OCI-LY7 (cell line): ENCODE data around the gene MPRIP. TPM values are rescaled to one million over a fixed set of nuclear protein-coding genes. Genes with fewer than 3 reads are reported as not detected.

Experiments
- BruUV-seq: library from RNA; stranded (reverse); fragments of 400-500 nt; replicated peaks from 2 replicates; lab custom pipeline; 2021; lab: Mats Ljungman, UMichigan
- CTCF ChIA-PET: fragments of 300-600 bp; sonication (Branson Sonifier 250); formaldehyde crosslinking; loops from one replicate; lab custom pipeline; 2022; ENCODE audit warnings: antibody characterized with exemption; ENCODE audit not compliant: unreplicated experiment; lab: Charles Lee
- POLR2A ChIA-PET: fragments of 300-600 bp; sonication (Branson Sonifier 250); formaldehyde crosslinking; loops from one replicate; lab custom pipeline; 2022; ENCODE audit warnings: antibody characterized with exemption; lab: Charles Lee
- DNase-seq: peaks from one replicate; pipeline ENCODE4 v3.0.0-alpha.2; 2015; ENCODE audit warnings: low spot score
- H2AFZ ChIP-seq: fragments of 200-600 bp; sonication (generic), shearing (Covaris generic); 2 replicates; pipeline ENCODE4 v1.6.1; 2014; ENCODE audit warnings: mild to moderate bottlenecking, antibody characterized with exemption, low read length, moderate library complexity
- H3K27ac ChIP-seq: fragments of 200-600 bp; sonication (generic); 2 replicates; pipeline ENCODE4 v1.5.1; 2014; ENCODE audit warnings: mixed run types, low read depth, mild to moderate bottlenecking, moderate library complexity, low read length, inconsistent platforms; ENCODE audit not compliant: poor library complexity, severe bottlenecking
- H3K36me3 ChIP-seq: fragments of 200-600 bp; sonication (generic); 2 replicates; pipeline ENCODE4 v1.6.1; 2014; ENCODE audit warnings: mild to moderate bottlenecking, antibody characterized with exemption, low read length, moderate library complexity, mixed read lengths; ENCODE audit not compliant: insufficient read depth
- H3K4me1 ChIP-seq: fragments of 200-600 bp; sonication (generic); 2 replicates; pipeline ENCODE4 v1.5.1; 2014; ENCODE audit warnings: mild to moderate bottlenecking, low read length; ENCODE audit not compliant: insufficient read depth, poor library complexity, severe bottlenecking
- H3K4me2 ChIP-seq: fragments of 200-600 bp; sonication (generic); 2 replicates; pipeline ENCODE4 v1.6.1; 2014; ENCODE audit warnings: mild to moderate bottlenecking, low read length
- H3K4me3 ChIP-seq: fragments of 200-600 bp; sonication (generic); 2 replicates; pipeline ENCODE4 v1.5.1; 2014; ENCODE audit warnings: mild to moderate bottlenecking, low read depth, low read length; ENCODE audit not compliant: poor library complexity, severe bottlenecking
- H3K79me2 ChIP-seq: fragments of 200-600 bp; sonication (generic); 2 replicates; pipeline ENCODE4 v1.6.1; 2016; ENCODE audit warnings: low read depth, mild to moderate bottlenecking, low read length, moderate library complexity, mixed read lengths; ENCODE audit not compliant: insufficient read depth
- H3K9me2 ChIP-seq: fragments of 200-600 bp; sonication (generic); 2 replicates; pipeline ENCODE4 v1.6.1; 2016; ENCODE audit warnings: mild to moderate bottlenecking, low read length, mixed read lengths; ENCODE audit not compliant: insufficient read depth
- H3K9me3 ChIP-seq: fragments of 200-600 bp; sonication (generic); 2 replicates; pipeline ENCODE4 v1.6.1; 2014; ENCODE audit warnings: mild to moderate bottlenecking, mixed run types, low read length, mixed read lengths
- H4K20me1 ChIP-seq: fragments of 200-600 bp; sonication (generic); 2 replicates; pipeline ENCODE4 v1.6.1; 2014; ENCODE audit warnings: mild to moderate bottlenecking, antibody characterized with exemption, low read length, moderate library complexity, mixed read lengths; ENCODE audit not compliant: insufficient read depth
- CTCF ChIP-seq: fragments of 200-600 bp; sonication (generic); conservative IDR thresholded peaks from 2 replicates; pipeline ENCODE4 v1.5.1; 2014; ENCODE audit warnings: mild to moderate bottlenecking, antibody characterized with exemption, low read length, moderate library complexity, mixed read lengths
- EZH2phosphoT487 ChIP-seq: fragments of 200-600 bp; sonication (generic); IDR thresholded peaks from 2 replicates; pipeline ENCODE4 v1.6.1; 2018; ENCODE audit warnings: low read depth, borderline replicate concordance, mild to moderate bottlenecking, mixed run types, antibody characterized with exemption, low read length, moderate library complexity, mixed read lengths
- intact Hi-C: fragments of 100-400 bp; cut with micrococcal nuclease; formaldehyde crosslinking; loops from one replicate; pipeline ENCODE4 v1.10.0; 2022; ENCODE audit not compliant: unreplicated experiment
- total RNA-seq, 2 experiments: library from RNA; depleted of rRNA in 1 of 2; stranded (reverse); fragments of >200 nt in 1 of 2; shearing (Covaris generic) in 1 of 2; gene quantifications; 2 replicates each; pipeline ENCODE4 v1.2.3, GENCODE V29; 2014 to 2022

MPRIP gene
- total RNA-seq, 2 experiments from 2014 or later: 73.3 to 109 TPM

DNA sequence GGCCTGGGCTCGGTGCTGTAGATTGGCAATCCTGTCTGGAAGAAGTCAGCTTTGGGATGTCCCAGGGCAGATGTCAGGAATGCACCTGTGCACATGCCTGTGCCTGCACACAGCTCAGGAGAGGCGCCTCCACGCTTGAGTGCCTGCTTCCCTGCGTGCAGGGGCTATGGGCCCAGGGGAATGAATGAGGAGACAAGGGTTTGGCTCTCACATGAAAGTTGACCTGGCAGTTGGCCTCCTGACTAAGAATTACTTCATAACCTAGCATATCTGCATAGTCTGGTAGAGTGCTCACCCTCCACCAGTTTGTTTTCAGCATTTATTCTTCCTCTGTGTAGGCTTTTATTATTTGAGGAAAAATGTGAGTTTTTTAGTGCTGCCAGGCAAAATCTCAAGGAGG, 113.8 kb downstream of the MPRIP start:
- Histone ChIP-seq H3K4me3 (no peak overlapping the region), H3K9me2 (no peaks in the 10 kb centered on the region), H3K4me2 (no peak overlapping the region), H3K27ac (no peak overlapping the region), H3K79me2 (no peaks in the 10 kb centered on the region), H3K36me3 (peaks cover 14% of the 10 kb centered on the region; the same call in 1 of the 2 replicates), H3K9me3 (no peaks in the 10 kb centered on the region), H3K4me1 (no peaks in the 10 kb centered on the region), H2AFZ (no peak overlapping the region), H4K20me1 (no peaks in the 10 kb centered on the region)
- intact Hi-C loops: no loop called here
- no peak for DNase-seq
- ChIA-PET CTCF (no interaction called here), POLR2A (no interaction called here)
- no peak for TF ChIP-seq EZH2phosphoT487
- TF ChIP-seq CTCF: no peak
- no TSS peak for BruUV-seq

GRCh38 chr17:17156511-17156910, 114.3 kb downstream of the MPRIP start:
- intact Hi-C loops: no loop called here
- POLR2A ChIA-PET: no interaction called here
- CTCF ChIA-PET: no interaction called here

More at GRCh38 chr17:17156511-17156910, 114.3 kb downstream of the MPRIP start:
- H3K9me2 ChIP-seq: no peaks in the 10 kb centered on the region
- TF ChIP-seq CTCF (no peak), EZH2phosphoT487 (no peak)
- no peak overlapping the region for H3K27ac ChIP-seq
- H4K20me1 ChIP-seq: no peaks in the 10 kb centered on the region
- no peaks in the 10 kb centered on the region for H3K4me1 ChIP-seq
- no peak overlapping the region for H3K4me3 ChIP-seq
- no peak for DNase-seq
- no peak overlapping the region for H2AFZ ChIP-seq
- no TSS peak for BruUV-seq
- no peaks in the 10 kb centered on the region for H3K79me2 ChIP-seq
- peaks cover 18% of the 10 kb centered on the region; the same call in 1 of the 2 replicates for H3K36me3 ChIP-seq
- H3K9me3 ChIP-seq: no peaks in the 10 kb centered on the region
- H3K4me2 ChIP-seq: no peak overlapping the region
